GM23338 (cell line): ENCODE results near the gene C17orf78. TPM values are rescaled to one million over a fixed set of nuclear protein-coding genes. Genes with fewer than 3 reads are reported as not detected.

Experiments used
- ATAC-seq: fragments of 200-7000 bp; cut with Tn5 transposase; 3 replicates; pipeline ENCODE4 v1.9.1; 2020
- DNase-seq: peaks from one replicate; pipeline ENCODE4 v3.0.0-alpha.2; 2015; ENCODE audit warnings: low spot score
- H2AFZ ChIP-seq: fragments of 200-600 bp; sonication (generic); 2 replicates; pipeline ENCODE4 v1.8.0; 2016; ENCODE audit warnings: antibody characterized with exemption, mild to moderate bottlenecking, moderate library complexity
- H3F3A ChIP-seq: fragments of 200-600 bp; sonication (generic); replicated peaks from 2 replicates; pipeline ENCODE4 v1.8.0; 2017; ENCODE audit warnings: antibody characterized with exemption, mixed run types, low read depth
- H3K27ac ChIP-seq: fragments of 200-600 bp; sonication (generic); 2 replicates; pipeline ENCODE4 v1.6.1; 2016; ENCODE audit warnings: low read depth
- H3K27me3 ChIP-seq: fragments of 200-600 bp; sonication (generic); 2 replicates; pipeline ENCODE4 v1.8.0; 2016; ENCODE audit warnings: mild to moderate bottlenecking, mixed run types, moderate library complexity; ENCODE audit not compliant: insufficient read depth
- H3K36me3 ChIP-seq: fragments of 200-600 bp; sonication (generic); 2 replicates; pipeline ENCODE4 v1.8.0; 2016; ENCODE audit warnings: mild to moderate bottlenecking; ENCODE audit not compliant: insufficient read depth
- H3K4me1 ChIP-seq: fragments of 200-600 bp; sonication (generic); 2 replicates; pipeline ENCODE4 v1.8.0; 2016; ENCODE audit warnings: mild to moderate bottlenecking, moderate library complexity; ENCODE audit not compliant: insufficient read depth
- H3K4me2 ChIP-seq: fragments of 200-600 bp; sonication (generic); 2 replicates; pipeline ENCODE4 v1.7.1; 2017; ENCODE audit warnings: mixed run types
- H3K4me3 ChIP-seq: fragments of 200-600 bp; sonication (generic); 2 replicates; pipeline ENCODE4 v1.6.1; 2016; ENCODE audit warnings: mixed run types
- H3K79me2 ChIP-seq: fragments of 200-600 bp; sonication (generic); replicated peaks from 2 replicates; pipeline ENCODE4 v1.8.0; 2017; ENCODE audit warnings: mild to moderate bottlenecking; ENCODE audit not compliant: insufficient read depth
- H3K9me2 ChIP-seq: fragments of 200-600 bp; sonication (generic); 2 replicates; pipeline ENCODE4 v1.8.0; 2017; ENCODE audit not compliant: insufficient read depth
- H4K20me1 ChIP-seq: fragments of 200-600 bp; sonication (generic); replicated peaks from 2 replicates; pipeline ENCODE4 v1.8.0; 2017; ENCODE audit warnings: mild to moderate bottlenecking; ENCODE audit not compliant: insufficient read depth
- H3K27ac Mint-ChIP-seq: 2 replicates; pipeline ENCODE4 v1.8.0; 2020; ENCODE audit warnings: inconsistent platforms, mild to moderate bottlenecking, moderate library complexity, mixed read lengths
- H3K27me3 Mint-ChIP-seq: 3 replicates; pipeline ENCODE4 v1.8.0; 2022; ENCODE audit warnings: low read depth, mild to moderate bottlenecking, moderate library complexity, mixed read lengths, inconsistent platforms; ENCODE audit not compliant: insufficient read depth, poor library complexity
- H3K36me3 Mint-ChIP-seq: 3 replicates; pipeline ENCODE4 v1.8.0; 2021; ENCODE audit warnings: low read depth, mild to moderate bottlenecking, inconsistent platforms, moderate library complexity, mixed read lengths
- H3K4me1 Mint-ChIP-seq: 3 replicates; pipeline ENCODE4 v1.8.0; 2020; ENCODE audit warnings: mild to moderate bottlenecking, inconsistent platforms, mixed read lengths
- H3K4me3 Mint-ChIP-seq: 3 replicates; pipeline ENCODE4 v1.8.0; 2021; ENCODE audit warnings: moderate library complexity, mild to moderate bottlenecking, inconsistent platforms, mixed read lengths
- H3K9me3 Mint-ChIP-seq: 3 replicates; pipeline ENCODE4 v1.8.0; 2020; ENCODE audit warnings: moderate library complexity, mild to moderate bottlenecking, inconsistent platforms, mixed read lengths
- CREB1 ChIP-seq: fragments of 250-450 bp; sonication (Bioruptor Pico); IDR thresholded peaks from 2 replicates; pipeline ENCODE4 v1.5.0; 2020; ENCODE audit warnings: low read depth, mild to moderate bottlenecking, moderate library complexity
- ETS1 ChIP-seq: IDR thresholded peaks from 2 replicates; pipeline ENCODE4 v1.6.1; 2016; ENCODE audit warnings: antibody characterized with exemption
- EZH2 ChIP-seq: fragments of 200-600 bp; sonication (generic); IDR thresholded peaks from one replicate; pipeline ENCODE4 v1.8.0; 2017; ENCODE audit warnings: antibody characterized with exemption, mild to moderate bottlenecking, low read depth; ENCODE audit not compliant: unreplicated experiment
- JUNB ChIP-seq: IDR thresholded peaks from one replicate; pipeline ENCODE4 v1.6.1; 2016; ENCODE audit warnings: antibody characterized with exemption; ENCODE audit not compliant: unreplicated experiment
- NANOG ChIP-seq: IDR thresholded peaks from 2 replicates; pipeline ENCODE4 v1.6.1; 2016; ENCODE audit warnings: antibody characterized with exemption, borderline replicate concordance
- POLR2AphosphoS5 ChIP-seq: IDR thresholded peaks from 2 replicates; pipeline ENCODE4 v1.6.1; 2016; ENCODE audit warnings: antibody characterized with exemption, low read depth
- REST ChIP-seq: IDR thresholded peaks from one replicate; pipeline ENCODE4 v1.6.1; 2018; ENCODE audit warnings: antibody characterized with exemption; ENCODE audit not compliant: unreplicated experiment
- STAT1 ChIP-seq: IDR thresholded peaks from one replicate; pipeline ENCODE4 v1.6.1; 2016; ENCODE audit warnings: antibody characterized with exemption; ENCODE audit not compliant: unreplicated experiment
- ZNF114 ChIP-seq: fragments of 250-450 bp; sonication (Bioruptor Pico); IDR thresholded peaks from 2 replicates; pipeline ENCODE4 v1.5.0; 2020; ENCODE audit warnings: mild to moderate bottlenecking, moderate library complexity
- ZNF331 ChIP-seq: fragments of 250-450 bp; sonication (Bioruptor Pico); IDR thresholded peaks from 2 replicates; pipeline ENCODE4 v1.5.0; 2020; ENCODE audit warnings: low read depth, mild to moderate bottlenecking, moderate library complexity
- polyA plus RNA-seq: library from polyadenylated mRNA; unstranded; fragments of >200 nt; fragmentation: Nextera tagmentation; extraction: Ambion mirVana; gene quantifications from 2 replicates; pipeline ENCODE4 v1.2.1, GENCODE V29; 2016
- total RNA-seq: library from RNA; depleted of rRNA; stranded (reverse); fragments of >200 nt; shearing (Covaris generic); gene quantifications from 2 replicates; pipeline ENCODE4 v1.2.3, GENCODE V29; 2014
- TF ChIP-seq, protein P1 (sequence below), 2 experiments: fragments of 200-600 bp in 1 of 2; sonication (generic) in 1 of 2; conservative IDR thresholded peaks; 2 replicates each; pipeline versions ENCODE4 v1.5.1 to v1.6.1; 2016 to 2017; ENCODE audit warnings: antibody characterized with exemption in 2 of 2, low read depth in 2 of 2, mild to moderate bottlenecking in 2 of 2, moderate library complexity in 1 of 2

Gene C17orf78
- total and polyA plus RNA-seq, 2 experiments from 2014 or later: 0.19 TPM; not detected in 1

DNA sequence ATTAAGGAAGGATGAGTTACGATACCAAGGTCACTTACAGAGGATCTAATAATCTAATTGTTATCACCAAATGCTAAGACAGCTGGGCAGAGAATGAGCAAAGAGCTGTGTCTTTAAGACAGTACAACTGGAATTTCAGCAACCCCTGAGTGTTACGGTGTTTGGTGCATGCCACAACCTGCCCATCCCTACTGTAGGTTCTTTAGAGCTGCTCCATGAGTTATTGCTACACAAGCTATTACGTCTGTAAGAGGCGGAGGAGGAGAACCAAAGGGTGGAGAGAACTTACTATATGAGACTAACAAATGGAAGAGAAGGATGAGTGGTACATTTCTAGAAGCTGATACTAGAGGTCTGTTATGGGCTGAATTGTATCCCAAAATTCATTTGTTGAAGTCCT is 14.2 kb upstream of the C17orf78 start (continued):
- TF ChIP-seq REST (no peak), JUNB (no peak), ETS1 (no peak), STAT1 (no peak)

DNA sequence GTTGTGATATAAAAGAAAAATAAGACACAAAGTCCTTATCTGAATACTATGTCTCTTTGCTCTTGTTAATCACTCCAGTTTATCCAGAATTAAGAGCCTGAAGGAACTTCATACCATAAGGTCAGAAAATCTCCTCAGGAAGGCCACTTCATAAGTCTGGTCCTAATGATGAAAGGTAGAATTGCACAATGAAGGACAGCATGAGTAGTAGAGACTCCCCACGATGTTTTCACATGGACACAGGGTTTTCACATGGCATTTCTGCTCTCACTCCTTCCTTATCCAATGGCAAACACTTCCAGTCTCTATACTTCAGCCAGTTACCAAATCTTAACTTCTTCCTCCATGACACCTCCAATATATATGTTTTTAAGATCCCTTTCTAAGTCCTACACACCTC is 10.2 kb upstream of the C17orf78 start:
- no peaks in the 10 kb centered on the region for H3K27me3 ChIP-seq
- no peaks in the 10 kb centered on the region for H3K79me2 ChIP-seq
- Mint-ChIP-seq H3K27me3 (peaks cover 2% of the 10 kb centered on the region), H3K9me3 (no peaks in the 10 kb centered on the region), H3K36me3 (no peaks in the 10 kb centered on the region), H3K27ac (no peak overlapping the region), H3K4me1 (peaks cover 2% of the 10 kb centered on the region; the same call in 2 of the 3 replicates), H3K4me3 (no peak overlapping the region)
- ATAC-seq: no peak
- H3K9me2 ChIP-seq: no peaks in the 10 kb centered on the region
- no peak overlapping the region for H3K27ac ChIP-seq
- peaks cover 1% of the 10 kb centered on the region; the same call in 1 of the 2 replicates for H3K4me1 ChIP-seq
- no peak overlapping the region for H2AFZ ChIP-seq
- no peak overlapping the region for H3K4me2 ChIP-seq
- H3F3A ChIP-seq: no peaks in the 10 kb centered on the region
- H4K20me1 ChIP-seq: no peaks in the 10 kb centered on the region
- no peak overlapping the region for H3K4me3 ChIP-seq
- H3K36me3 ChIP-seq: no peaks in the 10 kb centered on the region
- no peak for DNase-seq
- TF ChIP-seq ETS1 (no peak), JUNB (no peak), ZNF331 (CRISPR knock-in tag) (no peak), STAT1 (no peak), REST (no peak), POLR2AphosphoS5 (no peak), ZNF114 (CRISPR knock-in tag) (no peak), NANOG (no peak), EZH2 (no peak), CREB1 (CRISPR knock-in tag) (no peak)
- TF ChIP-seq, protein P1, sequence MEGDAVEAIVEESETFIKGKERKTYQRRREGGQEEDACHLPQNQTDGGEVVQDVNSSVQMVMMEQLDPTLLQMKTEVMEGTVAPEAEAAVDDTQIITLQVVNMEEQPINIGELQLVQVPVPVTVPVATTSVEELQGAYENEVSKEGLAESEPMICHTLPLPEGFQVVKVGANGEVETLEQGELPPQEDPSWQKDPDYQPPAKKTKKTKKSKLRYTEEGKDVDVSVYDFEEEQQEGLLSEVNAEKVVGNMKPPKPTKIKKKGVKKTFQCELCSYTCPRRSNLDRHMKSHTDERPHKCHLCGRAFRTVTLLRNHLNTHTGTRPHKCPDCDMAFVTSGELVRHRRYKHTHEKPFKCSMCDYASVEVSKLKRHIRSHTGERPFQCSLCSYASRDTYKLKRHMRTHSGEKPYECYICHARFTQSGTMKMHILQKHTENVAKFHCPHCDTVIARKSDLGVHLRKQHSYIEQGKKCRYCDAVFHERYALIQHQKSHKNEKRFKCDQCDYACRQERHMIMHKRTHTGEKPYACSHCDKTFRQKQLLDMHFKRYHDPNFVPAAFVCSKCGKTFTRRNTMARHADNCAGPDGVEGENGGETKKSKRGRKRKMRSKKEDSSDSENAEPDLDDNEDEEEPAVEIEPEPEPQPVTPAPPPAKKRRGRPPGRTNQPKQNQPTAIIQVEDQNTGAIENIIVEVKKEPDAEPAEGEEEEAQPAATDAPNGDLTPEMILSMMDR (conservative IDR thresholded peaks at IDR 0.05; ENCODE audit: low read depth in 2 of 2): no peak
